ENCODE results near the gene CARHSP1. TPM values are rescaled to one million over a fixed set of nuclear protein-coding genes. Genes with fewer than 3 reads are reported as not detected.

CARHSP1 gene
- total RNA-seq, 1 donor from 2014 or later: 151 TPM

GRCh38 chr16:8858994-8859912 is 9.6 kb downstream of the CARHSP1 start:
- peak overlapping the region in 1 of 2 donors; percentile 38 for H3K27ac ChIP-seq
- intact Hi-C loops (cut with DNase I): no loop called here
- peaks cover 0 to 14% of the 10 kb centered on the region in 2 donors for H3K4me1 ChIP-seq
- TF ChIP-seq CTCF (IDR thresholded peaks at IDR 0.05): no peak
- H3K27me3 ChIP-seq: no peaks in the 10 kb centered on the region
- no peaks in the 10 kb centered on the region for H3K9me3 ChIP-seq
- H3K4me3 ChIP-seq: no peak overlapping the region
- peaks cover 35 to 40% of the 10 kb centered on the region in 2 donors for H3K36me3 ChIP-seq
- DNase-seq (ENCODE audit: low spot score in 2 of 2): no peak

- Histone ChIP-seq H3K36me3 (peaks cover 43 to 61% of the 10 kb centered on the region in 2 donors), H3K9me3 (no peaks in the 10 kb centered on the region), H3K27ac (no peak overlapping the region), H3K4me3 (no peak overlapping the region), H3K4me1 (no peaks in the 10 kb centered on the region), H3K27me3 (no peaks in the 10 kb centered on the region)
- intact Hi-C loops (cut with DNase I): no loop called here
- DNase-seq (ENCODE audit: low spot score in 2 of 2): no peak
- no peak for TF ChIP-seq CTCF (IDR thresholded peaks at IDR 0.05)
Observed at GRCh38 chr16:8855972-8856371, 12.8 kb downstream of the CARHSP1 start.

GRCh38 chr16:8855051-8855786 is 13.6 kb downstream of the CARHSP1 start:
- Histone ChIP-seq H3K36me3 (peaks cover 43 to 62% of the 10 kb centered on the region in 2 donors), H3K27ac (peak overlapping the region; percentile 3 to 13), H3K4me1 (peaks cover 0 to 5% of the 10 kb centered on the region in 2 donors), H3K27me3 (no peaks in the 10 kb centered on the region), H3K9me3 (no peaks in the 10 kb centered on the region), H3K4me3 (no peak overlapping the region)
- intact Hi-C loops (cut with DNase I): no loop called here
- TF ChIP-seq CTCF (IDR thresholded peaks at IDR 0.05): no peak
- DNase-seq (ENCODE audit: low spot score in 2 of 2): no peak

GRCh38 chr16:8854298-8854948 is 14.4 kb downstream of the CARHSP1 start:
- intact Hi-C loops (cut with DNase I): no loop called here
- Histone ChIP-seq H3K4me3 (no peak overlapping the region), H3K27me3 (no peaks in the 10 kb centered on the region), H3K36me3 (peaks cover 48 to 70% of the 10 kb centered on the region in 2 donors), H3K4me1 (peaks cover 0 to 6% of the 10 kb centered on the region in 2 donors), H3K9me3 (no peaks in the 10 kb centered on the region), H3K27ac (peak overlapping the region; percentile 3 to 13)
- DNase-seq (ENCODE audit: low spot score in 2 of 2): no peak
- TF ChIP-seq CTCF (IDR thresholded peaks at IDR 0.05): no peak

- Histone ChIP-seq H3K36me3 (peaks cover 50 to 70% of the 10 kb centered on the region in 2 donors), H3K4me1 (peaks cover 0 to 6% of the 10 kb centered on the region in 2 donors), H3K27ac (no peak overlapping the region), H3K9me3 (no peaks in the 10 kb centered on the region), H3K27me3 (no peaks in the 10 kb centered on the region), H3K4me3 (no peak overlapping the region)
- intact Hi-C loops (cut with DNase I): no loop called here
- no peak for DNase-seq (ENCODE audit: low spot score in 2 of 2)
- no peak for TF ChIP-seq CTCF (IDR thresholded peaks at IDR 0.05)
Observed at GRCh38 chr16:8853611-8854010, 15.2 kb downstream of the CARHSP1 start.

Data from ascending aorta (tissue), 2 donors.